ENCODE measurements around the gene CNN2.

CNN2 gene

GRCh38 chr19:980133-980998, 46.0 kb upstream of the CNN2 start:
- Histone ChIP-seq H3K79me2 (ENCODE audit: low read length) (peaks cover 12% of the 10 kb centered on the region), H3K27me3 (replicated peaks; ENCODE audit: insufficient read depth, low read length) (no peaks in the 10 kb centered on the region), H3K4me1 (ENCODE audit: low read length) (peaks cover 7% of the 10 kb centered on the region; the same call in 1 of the 2 replicates), H3K9me2 (replicated peaks; ENCODE audit: insufficient read depth, low read length) (no peaks in the 10 kb centered on the region), H3K9ac (ENCODE audit: low read length) (no peak overlapping the region), H3K4me3 (ENCODE audit: low read length) (no peak overlapping the region), H4K20me1 (ENCODE audit: insufficient read depth, low read length) (no peaks in the 10 kb centered on the region), H3K27ac (ENCODE audit: low read length) (no peak overlapping the region), H2AFZ (ENCODE audit: low read length) (no peak overlapping the region), H3F3A (ENCODE audit: insufficient read depth, low read length) (peaks cover 12% of the 10 kb centered on the region), H3K36me3 (replicated peaks; ENCODE audit: insufficient read depth, low read length) (no peaks in the 10 kb centered on the region), H3K4me2 (ENCODE audit: low read depth, low read length) (no peak overlapping the region), H3K9me3 (replicated peaks; ENCODE audit: insufficient read depth, low read length) (no peaks in the 10 kb centered on the region)
- TF ChIP-seq CTCF (IDR thresholded peaks at IDR 0.05; ENCODE audit: low read length) (no peak), EZH2phosphoT487 (IDR thresholded peaks at IDR 0.05; ENCODE audit: low read length) (no peak), EZH2 (optimal IDR thresholded peaks at IDR 0.05; ENCODE audit: low read depth, low read length) (no peak)
- no peak for DNase-seq

GRCh38 chr19:982567-983170, 43.7 kb upstream of the CNN2 start:
- no peak overlapping the region for H3K27ac ChIP-seq (ENCODE audit: low read length)
- peak overlapping the region; percentile 50 for H3K4me3 ChIP-seq (ENCODE audit: low read length)
- TF ChIP-seq EZH2 (optimal IDR thresholded peaks at IDR 0.05; ENCODE audit: low read depth, low read length) (no peak), CTCF (IDR thresholded peaks at IDR 0.05; ENCODE audit: low read length) (peak; percentile 84)
- H3K79me2 ChIP-seq (ENCODE audit: low read length), result peaks cover 18% of the 10 kb centered on the region
- peaks cover 12% of the 10 kb centered on the region for H3F3A ChIP-seq (ENCODE audit: insufficient read depth, low read length)
- peak; percentile 73 for DNase-seq
- peaks cover 7% of the 10 kb centered on the region; the same call in 1 of the 2 replicates for H3K4me1 ChIP-seq (ENCODE audit: low read length)
- no peaks in the 10 kb centered on the region for H3K27me3 ChIP-seq (replicated peaks; ENCODE audit: insufficient read depth, low read length)
- H3K4me2 ChIP-seq (ENCODE audit: low read depth, low read length), result peak overlapping the region; percentile 94
- H4K20me1 ChIP-seq (ENCODE audit: insufficient read depth, low read length), result no peaks in the 10 kb centered on the region
- H2AFZ ChIP-seq (ENCODE audit: low read length), result peak overlapping the region; percentile 98
- no peaks in the 10 kb centered on the region for H3K9me2 ChIP-seq (replicated peaks; ENCODE audit: insufficient read depth, low read length)
- peak overlapping the region; percentile 47; the same call in 1 of the 2 replicates for H3K9ac ChIP-seq (ENCODE audit: low read length)
- H3K9me3 ChIP-seq (replicated peaks; ENCODE audit: insufficient read depth, low read length), result no peaks in the 10 kb centered on the region
- no peaks in the 10 kb centered on the region for H3K36me3 ChIP-seq (replicated peaks; ENCODE audit: insufficient read depth, low read length)

- Histone ChIP-seq H3K4me2 (ENCODE audit: low read depth, low read length) (peak within 1 kb of the TSS; percentile 89), H3F3A (ENCODE audit: insufficient read depth, low read length) (peaks cover 12% of the 10 kb centered on the region), H3K9me3 (replicated peaks; ENCODE audit: insufficient read depth, low read length) (no peaks in the 10 kb centered on the region), H3K4me3 (ENCODE audit: low read length) (peak within 1 kb of the TSS; percentile 97), H3K27me3 (replicated peaks; ENCODE audit: insufficient read depth, low read length) (no peaks in the 10 kb centered on the region), H3K36me3 (replicated peaks; ENCODE audit: insufficient read depth, low read length) (no peaks in the 10 kb centered on the region), H3K4me1 (ENCODE audit: low read length) (peaks cover 7% of the 10 kb centered on the region; the same call in 1 of the 2 replicates), H4K20me1 (ENCODE audit: insufficient read depth, low read length) (no peaks in the 10 kb centered on the region), H3K9me2 (replicated peaks; ENCODE audit: insufficient read depth, low read length) (no peaks in the 10 kb centered on the region), H3K79me2 (ENCODE audit: low read length) (peaks cover 18% of the 10 kb centered on the region), H3K27ac (ENCODE audit: low read length) (peak within 1 kb of the TSS; percentile 52; the same call in 1 of the 2 replicates), H2AFZ (ENCODE audit: low read length) (peak within 1 kb of the TSS; percentile 97), H3K9ac (ENCODE audit: low read length) (peak within 1 kb of the TSS; percentile 91)
- peak; percentile 96 for DNase-seq
- TF ChIP-seq EZH2 (optimal IDR thresholded peaks at IDR 0.05; ENCODE audit: low read depth, low read length), result no peak
- 0 out of 2 replicates have a peak, but pooled peaks have one; percentile 17 for TF ChIP-seq CTCF (IDR thresholded peaks at IDR 0.05; ENCODE audit: low read length)
- no peak for TF ChIP-seq EZH2phosphoT487 (IDR thresholded peaks at IDR 0.05; ENCODE audit: low read length)
These were observed 42.0 kb upstream of the CNN2 start, which contains the start of gene WDR18 for GRCh38 chr19:984165-984967. Gene WDR18 (plus strand): TSS chr19:984345. CDS start chr19:984354, 9 bp downstream.

Data from MM.1S (cell line).